ENCODE results near the gene FTO. TPM values are rescaled to one million over a fixed set of nuclear protein-coding genes. Genes with fewer than 3 reads are reported as not detected.
A peak's percentile ranks its signal among the peaks of the same experiment; 100 is the strongest.

The FTO gene
- total and polyA plus RNA-seq, 2 of the 13 experiments (the other 11 are each of a cell fraction or from before 2014, with no cell fraction given): 41.6 to 55.8 TPM

DNA sequence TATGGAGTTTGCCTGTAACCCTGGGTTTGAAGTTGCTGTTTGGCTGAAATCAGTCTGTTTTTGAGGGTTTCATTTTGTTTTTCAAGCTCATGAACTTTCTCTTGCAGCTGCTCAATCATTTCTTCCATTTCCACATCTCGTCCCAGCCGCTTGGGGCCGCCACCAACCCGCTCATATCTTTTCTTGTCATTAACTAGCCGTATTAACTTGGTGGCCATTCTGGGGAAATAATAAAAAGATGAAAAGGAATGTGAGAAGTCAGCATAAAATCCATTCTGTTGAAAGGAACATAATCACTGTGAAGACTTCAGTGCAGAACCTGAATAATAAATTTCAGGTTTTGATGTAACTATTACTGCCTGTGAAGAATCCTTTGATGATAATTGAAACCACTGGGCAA is 11.8 kb upstream of the FTO start:
- FAIRE-seq (no peak), DNase-seq (ENCODE audit: low spot score) (no peak), ATAC-seq (no peak)
- Histone ChIP-seq H2AFZ (ENCODE audit: low read length) (no peak overlapping the region), H3K9ac (ENCODE audit: insufficient read depth, low read depth, low read length) (no peak overlapping the region), H3K79me2 (ENCODE audit: insufficient read depth, low read length) (no peaks in the 10 kb centered on the region), H3K4me2 (ENCODE audit: low read depth, low read length) (no peak overlapping the region), H3K27ac (ENCODE audit: extremely low read length, insufficient read depth, low read length) (no peak overlapping the region), H3K27me3 (ENCODE audit: control insufficient read depth in 1 of 2, insufficient read depth in 2 of 2, low read length in 2 of 2) (no peaks in the 10 kb centered on the region), H4K20me1 (ENCODE audit: insufficient read depth, low read length) (no peaks in the 10 kb centered on the region), H3K4me3 (replicated peaks in 1 of 3; ENCODE audit: insufficient read depth in 1 of 3, low read depth in 2 of 3, low read length in 3 of 3) (no peak overlapping the region), H3K36me3 (replicated peaks in 1 of 2; ENCODE audit: control insufficient read depth in 1 of 2, insufficient read depth in 2 of 2, low read length in 2 of 2) (peaks cover 0 to 10% of the 10 kb centered on the region in 2 experiments; a peak in 3 of 5 replicates), H3K9me3 (ENCODE audit: low read length) (no peaks in the 10 kb centered on the region), H3K4me1 (ENCODE audit: insufficient read depth, low read length) (no peaks in the 10 kb centered on the region)
- CTCF ChIA-PET (ENCODE audit: low intra/inter-chr PET ratio, low total read pairs): no interaction called here
- WGBS (ENCODE audit: low lambda C conversion rate): 86% methylated on average over 5 of the region's 5 CpGs
- TF ChIP-seq MAFG (CRISPR knock-in tag; IDR thresholded peaks at IDR 0.05) (no peak), STAG1 (CRISPR knock-in tag; IDR thresholded peaks at IDR 0.05) (peak; percentile 55), ERF (CRISPR knock-in tag; IDR thresholded peaks at IDR 0.05) (no peak), WIZ (CRISPR knock-in tag; IDR thresholded peaks at IDR 0.05) (no peak), ZNF746 (CRISPR knock-in tag; IDR thresholded peaks at IDR 0.05) (no peak), ZFYVE20 (CRISPR knock-in tag; IDR thresholded peaks at IDR 0.05; ENCODE audit: borderline replicate concordance, low read depth) (no peak), MAFK (conservative IDR thresholded peaks at IDR 0.05 in 1 of 2, IDR thresholded peaks at IDR 0.05 in 1 of 2; ENCODE audit: low read length in 2 of 2) (peak; percentile 55 to 67), ZNF24 (IDR thresholded peaks at IDR 0.05) (peak; percentile 78; the same call in 1 of the 2 replicates)
- no TSS peak for BruUV-seq (replicated peaks)
- POLR2A ChIA-PET: no interaction called here
- intact Hi-C loops (cut with micrococcal nuclease; ENCODE audit: unreplicated experiment) (no loop called here), in situ Hi-C loops (cut with HindIII; ENCODE audit: extremely low pct_ligation_motif_present, low pct_unique_long_range_greater_than_20kb) (no loop called here)

DNA sequence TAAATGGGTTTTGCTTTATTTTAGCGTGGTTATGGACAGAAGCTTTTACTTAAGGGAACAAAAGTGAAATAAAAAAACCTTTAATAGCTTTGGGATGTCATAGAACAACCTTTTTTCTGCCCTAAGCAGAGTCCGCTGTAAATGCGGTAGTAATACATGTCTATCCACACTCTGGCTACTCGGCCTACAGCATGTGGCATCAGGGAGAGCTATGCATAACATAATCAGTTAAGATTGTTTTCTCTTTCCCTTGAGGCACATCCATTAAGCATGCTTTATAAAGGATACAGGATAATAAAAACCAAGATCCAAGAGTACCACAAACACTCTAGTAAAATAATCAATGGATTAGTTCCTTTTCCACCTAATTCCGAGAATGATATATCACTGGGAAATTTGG is 10.6 kb upstream of the FTO start:
- H3K36me3 ChIP-seq (replicated peaks in 1 of 2; ENCODE audit: control insufficient read depth in 1 of 2, insufficient read depth in 2 of 2, low read length in 2 of 2): peaks cover 0 to 10% of the 10 kb centered on the region in 2 experiments; a peak in 3 of 5 replicates
- no peak overlapping the region for H3K27ac ChIP-seq (ENCODE audit: extremely low read length, insufficient read depth, low read length)
- CTCF ChIA-PET (ENCODE audit: low intra/inter-chr PET ratio, low total read pairs): no interaction called here
- no peaks in the 10 kb centered on the region for H3K79me2 ChIP-seq (ENCODE audit: insufficient read depth, low read length)
- 92% methylated on average over 5 of the region's 5 CpGs for WGBS (ENCODE audit: low lambda C conversion rate)
- no peaks in the 10 kb centered on the region for H4K20me1 ChIP-seq (ENCODE audit: insufficient read depth, low read length)
- BruUV-seq (replicated peaks): no TSS peak
- DNase-seq (ENCODE audit: low spot score): no peak
- intact Hi-C loops (cut with micrococcal nuclease; ENCODE audit: unreplicated experiment): no loop called here
- no peaks in the 10 kb centered on the region for H3K27me3 ChIP-seq (ENCODE audit: control insufficient read depth in 1 of 2, insufficient read depth in 2 of 2, low read length in 2 of 2)
- H3K4me1 ChIP-seq (ENCODE audit: insufficient read depth, low read length): no peaks in the 10 kb centered on the region
- no peaks in the 10 kb centered on the region for H3K9me3 ChIP-seq (ENCODE audit: low read length)
- POLR2A ChIA-PET: no interaction called here
- FAIRE-seq: no peak
- no peak overlapping the region for H2AFZ ChIP-seq (ENCODE audit: low read length)
- no peak overlapping the region for H3K4me3 ChIP-seq (replicated peaks in 1 of 3; ENCODE audit: insufficient read depth in 1 of 3, low read depth in 2 of 3, low read length in 3 of 3)
- in situ Hi-C loops (cut with HindIII; ENCODE audit: extremely low pct_ligation_motif_present, low pct_unique_long_range_greater_than_20kb): no loop called here
- no peak overlapping the region for H3K9ac ChIP-seq (ENCODE audit: insufficient read depth, low read depth, low read length)
- no peak overlapping the region for H3K4me2 ChIP-seq (ENCODE audit: low read depth, low read length)
- no peak for ATAC-seq
- TF ChIP-seq SUZ12 (IDR thresholded peaks at IDR 0.05; ENCODE audit: low read depth, low read length) (no peak), GABPB1 (CRISPR knock-in tag; IDR thresholded peaks at IDR 0.05) (no peak), RXRB (CRISPR knock-in tag; IDR thresholded peaks at IDR 0.05; ENCODE audit: borderline replicate concordance) (no peak), ZNF737 (CRISPR knock-in tag; IDR thresholded peaks at IDR 0.05; ENCODE audit: borderline replicate concordance) (no peak), ZNF782 (CRISPR knock-in tag; IDR thresholded peaks at IDR 0.05; ENCODE audit: borderline replicate concordance) (no peak), REL (CRISPR knock-in tag; conservative IDR thresholded peaks at IDR 0.05) (no peak)
- TF ChIP-seq, protein P1, sequence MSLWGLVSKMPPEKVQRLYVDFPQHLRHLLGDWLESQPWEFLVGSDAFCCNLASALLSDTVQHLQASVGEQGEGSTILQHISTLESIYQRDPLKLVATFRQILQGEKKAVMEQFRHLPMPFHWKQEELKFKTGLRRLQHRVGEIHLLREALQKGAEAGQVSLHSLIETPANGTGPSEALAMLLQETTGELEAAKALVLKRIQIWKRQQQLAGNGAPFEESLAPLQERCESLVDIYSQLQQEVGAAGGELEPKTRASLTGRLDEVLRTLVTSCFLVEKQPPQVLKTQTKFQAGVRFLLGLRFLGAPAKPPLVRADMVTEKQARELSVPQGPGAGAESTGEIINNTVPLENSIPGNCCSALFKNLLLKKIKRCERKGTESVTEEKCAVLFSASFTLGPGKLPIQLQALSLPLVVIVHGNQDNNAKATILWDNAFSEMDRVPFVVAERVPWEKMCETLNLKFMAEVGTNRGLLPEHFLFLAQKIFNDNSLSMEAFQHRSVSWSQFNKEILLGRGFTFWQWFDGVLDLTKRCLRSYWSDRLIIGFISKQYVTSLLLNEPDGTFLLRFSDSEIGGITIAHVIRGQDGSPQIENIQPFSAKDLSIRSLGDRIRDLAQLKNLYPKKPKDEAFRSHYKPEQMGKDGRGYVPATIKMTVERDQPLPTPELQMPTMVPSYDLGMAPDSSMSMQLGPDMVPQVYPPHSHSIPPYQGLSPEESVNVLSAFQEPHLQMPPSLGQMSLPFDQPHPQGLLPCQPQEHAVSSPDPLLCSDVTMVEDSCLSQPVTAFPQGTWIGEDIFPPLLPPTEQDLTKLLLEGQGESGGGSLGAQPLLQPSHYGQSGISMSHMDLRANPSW (CRISPR knock-in tag; IDR thresholded peaks at IDR 0.05; ENCODE audit: borderline replicate concordance): no peak
- TF ChIP-seq, protein P2, sequence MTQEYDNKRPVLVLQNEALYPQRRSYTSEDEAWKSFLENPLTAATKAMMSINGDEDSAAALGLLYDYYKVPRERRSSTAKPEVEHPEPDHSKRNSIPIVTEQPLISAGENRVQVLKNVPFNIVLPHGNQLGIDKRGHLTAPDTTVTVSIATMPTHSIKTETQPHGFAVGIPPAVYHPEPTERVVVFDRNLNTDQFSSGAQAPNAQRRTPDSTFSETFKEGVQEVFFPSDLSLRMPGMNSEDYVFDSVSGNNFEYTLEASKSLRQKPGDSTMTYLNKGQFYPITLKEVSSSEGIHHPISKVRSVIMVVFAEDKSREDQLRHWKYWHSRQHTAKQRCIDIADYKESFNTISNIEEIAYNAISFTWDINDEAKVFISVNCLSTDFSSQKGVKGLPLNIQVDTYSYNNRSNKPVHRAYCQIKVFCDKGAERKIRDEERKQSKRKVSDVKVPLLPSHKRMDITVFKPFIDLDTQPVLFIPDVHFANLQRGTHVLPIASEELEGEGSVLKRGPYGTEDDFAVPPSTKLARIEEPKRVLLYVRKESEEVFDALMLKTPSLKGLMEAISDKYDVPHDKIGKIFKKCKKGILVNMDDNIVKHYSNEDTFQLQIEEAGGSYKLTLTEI (CRISPR knock-in tag; conservative IDR thresholded peaks at IDR 0.05): no peak
